Ovary (tissue), 3 donors: Measurements from ENCODE around the gene USP32.

Experiments used
- EP300 ChIP-seq: sonication (generic); formaldehyde crosslinking; IDR thresholded peaks from one replicate; pipeline ENCODE4 v1.6.1; 2017; ENCODE audit warnings: antibody characterized with exemption
- POLR2A ChIP-seq: fragments of 450-650 bp; IDR thresholded peaks from one replicate; pipeline ENCODE4 v1.6.1; 2017; ENCODE audit warnings: antibody characterized with exemption, mild to moderate bottlenecking, moderate library complexity
- TF ChIP-seq, protein P1 (sequence below), 3 donors: fragments of 450-650 bp in 2 of 3; fragments of 200-600 bp in 1 of 3; IDR thresholded peaks; one replicate each; pipeline versions ENCODE4 v1.5.1 to v1.8.0; 2016 to 2022; ENCODE audit warnings: antibody characterized with exemption in 3 of 3, mild to moderate bottlenecking in 1 of 3
- donor health status: DM: no; HTN: no; CAD: no.

DNA sequence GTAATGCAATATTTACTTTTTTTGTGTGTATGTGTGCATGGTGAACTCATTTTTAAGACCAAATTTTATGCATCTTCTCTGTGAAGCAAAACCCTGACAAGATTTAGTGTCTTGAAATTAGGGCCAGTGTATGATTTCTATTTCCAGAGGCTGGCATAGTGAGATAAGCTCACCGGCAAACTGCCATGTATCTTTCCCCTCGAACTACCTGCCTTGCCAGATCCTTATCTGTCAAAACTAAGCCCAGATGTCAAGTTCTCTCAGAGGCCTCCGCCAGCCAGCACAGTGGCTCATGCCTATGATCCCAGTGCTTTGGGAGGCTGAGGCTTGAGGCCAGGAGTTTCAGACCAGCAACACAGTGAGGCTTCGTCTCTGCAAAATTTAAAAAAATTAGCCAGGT is 10.0 kb downstream of the USP32 start:
- TF ChIP-seq, protein P1, sequence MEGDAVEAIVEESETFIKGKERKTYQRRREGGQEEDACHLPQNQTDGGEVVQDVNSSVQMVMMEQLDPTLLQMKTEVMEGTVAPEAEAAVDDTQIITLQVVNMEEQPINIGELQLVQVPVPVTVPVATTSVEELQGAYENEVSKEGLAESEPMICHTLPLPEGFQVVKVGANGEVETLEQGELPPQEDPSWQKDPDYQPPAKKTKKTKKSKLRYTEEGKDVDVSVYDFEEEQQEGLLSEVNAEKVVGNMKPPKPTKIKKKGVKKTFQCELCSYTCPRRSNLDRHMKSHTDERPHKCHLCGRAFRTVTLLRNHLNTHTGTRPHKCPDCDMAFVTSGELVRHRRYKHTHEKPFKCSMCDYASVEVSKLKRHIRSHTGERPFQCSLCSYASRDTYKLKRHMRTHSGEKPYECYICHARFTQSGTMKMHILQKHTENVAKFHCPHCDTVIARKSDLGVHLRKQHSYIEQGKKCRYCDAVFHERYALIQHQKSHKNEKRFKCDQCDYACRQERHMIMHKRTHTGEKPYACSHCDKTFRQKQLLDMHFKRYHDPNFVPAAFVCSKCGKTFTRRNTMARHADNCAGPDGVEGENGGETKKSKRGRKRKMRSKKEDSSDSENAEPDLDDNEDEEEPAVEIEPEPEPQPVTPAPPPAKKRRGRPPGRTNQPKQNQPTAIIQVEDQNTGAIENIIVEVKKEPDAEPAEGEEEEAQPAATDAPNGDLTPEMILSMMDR (IDR thresholded peaks at IDR 0.05): no peak
- TF ChIP-seq POLR2A: no peak
- TF ChIP-seq EP300: no peak
